Fibroblast of skin of left quadriceps (primary cell): Measurements from ENCODE around the gene MTFR2.
"Not testable (repeated sequence)": the region's sequence is repeated elsewhere in the genome, so short reads cannot be mapped to it uniquely, and the experiment has no call there.

Experiments used
- DNase-seq, 2 experiments: peaks; one replicate each; pipeline ENCODE4 v3.0.0-alpha.2; 2013; ENCODE audit warnings: low read depth in 2 of 2

Gene MTFR2

GRCh38 chr6:136235233-136235564 lies 14.9 kb downstream of the MTFR2 start:
- DNase-seq, result no peak

GRCh38 chr6:136232701-136233100 lies 17.4 kb downstream of the MTFR2 start:
- no peak for DNase-seq

- no peak for DNase-seq
Measured at GRCh38 chr6:136230219-136230853, 19.8 kb downstream of the MTFR2 start.

- no peak for DNase-seq
Measured at GRCh38 chr6:136228814-136229213, 21.3 kb downstream of the MTFR2 start.

GRCh38 chr6:136226674-136227377 lies 23.3 kb downstream of the MTFR2 start:
- no peak for DNase-seq

GRCh38 chr6:136226027-136226673 lies 24.0 kb downstream of the MTFR2 start:
- DNase-seq, result peak; percentile 26 to 31

GRCh38 chr6:136225496-136225895 lies 24.6 kb downstream of the MTFR2 start:
- DNase-seq, result no peak

GRCh38 chr6:136224974-136225373 lies 25.1 kb downstream of the MTFR2 start:
- DNase-seq, result not testable (repeated sequence)

GRCh38 chr6:136216503-136217401 lies 33.4 kb downstream of the MTFR2 start:
- DNase-seq, result no peak

GRCh38 chr6:136213853-136214252 lies 36.3 kb downstream of the MTFR2 start:
- DNase-seq, result no peak

- DNase-seq, result no peak
Measured at GRCh38 chr6:136213012-136213539, 37.0 kb downstream of the MTFR2 start.

GRCh38 chr6:136212608-136213007 lies 37.5 kb downstream of the MTFR2 start:
- DNase-seq, result no peak

- DNase-seq, result no peak
Measured at GRCh38 chr6:136210398-136211165, 39.5 kb downstream of the MTFR2 start.

GRCh38 chr6:136209496-136209895 lies 40.6 kb downstream of the MTFR2 start:
- DNase-seq, result no peak

GRCh38 chr6:136208783-136209182 lies 41.3 kb downstream of the MTFR2 start:
- no peak for DNase-seq

- DNase-seq, result peak in 1 of 2 experiments; percentile 10
Measured at GRCh38 chr6:136201732-136202131, 48.4 kb downstream of the MTFR2 start.

GRCh38 chr6:136192902-136193301 lies 57.2 kb downstream of the MTFR2 start:
- DNase-seq, result no peak

- no peak for DNase-seq
Measured at GRCh38 chr6:136191606-136192312, 58.4 kb downstream of the MTFR2 start.

- DNase-seq, result no peak
Measured at GRCh38 chr6:136189104-136189503, 61.0 kb downstream of the MTFR2 start.

- DNase-seq, result no peak
Measured at GRCh38 chr6:136188486-136188885, 61.6 kb downstream of the MTFR2 start.
